ENCODE data around the gene FRYL. TPM values are rescaled to one million over a fixed set of nuclear protein-coding genes. Genes with fewer than 3 reads are reported as not detected.

Gene FRYL
- total and polyA plus RNA-seq, 2 of the 13 experiments (the other 11 are each of a cell fraction or from before 2014, with no cell fraction given), result 9.7 to 19.6 TPM

DNA sequence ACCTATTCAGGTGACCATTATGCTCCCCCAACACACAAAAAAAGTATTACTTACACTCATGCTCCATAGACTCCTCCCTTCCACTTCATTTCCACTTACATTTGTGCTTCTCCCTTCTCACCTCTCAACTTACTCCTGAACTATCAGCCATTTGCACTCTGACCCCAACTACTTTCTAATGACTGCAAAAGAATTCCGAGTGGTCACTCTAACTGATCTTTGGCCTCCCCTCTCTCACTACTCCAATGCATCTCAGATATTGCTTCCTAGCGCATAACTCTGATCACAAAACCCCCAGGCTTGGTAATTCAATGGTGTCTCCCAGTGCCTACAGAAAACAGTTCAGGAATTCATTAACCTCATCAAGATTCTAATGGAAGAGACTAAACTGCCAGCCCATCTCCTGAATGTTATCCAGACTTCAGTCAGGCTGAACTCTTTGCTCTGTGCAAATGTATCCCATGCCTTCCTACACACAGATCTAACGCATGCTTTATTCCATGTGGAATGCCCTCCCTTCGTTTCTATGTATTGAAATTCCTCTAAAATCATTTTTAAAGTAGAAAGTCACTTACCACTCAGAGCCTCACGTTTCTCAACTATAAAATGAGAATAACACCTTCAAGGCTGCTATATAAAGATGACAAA is 61.1 kb downstream of the FRYL start:
- Histone ChIP-seq H3K79me2 (ENCODE audit: insufficient read depth, low read length) (peaks cover 16% of the 10 kb centered on the region), H3K4me2 (ENCODE audit: low read depth, low read length) (peak overlapping the region; percentile 54), H3K4me3 (replicated peaks in 1 of 3; ENCODE audit: insufficient read depth in 1 of 3, low read depth in 2 of 3, low read length in 3 of 3) (peak overlapping the region in 1 of 3 experiments; percentile 29; a peak in 1 of 6 replicates), H3K27ac (ENCODE audit: extremely low read length, insufficient read depth, low read length) (peak overlapping the region; percentile 54), H3K27me3 (ENCODE audit: control insufficient read depth in 1 of 2, insufficient read depth in 2 of 2, low read length in 2 of 2) (no peaks in the 10 kb centered on the region), H4K20me1 (ENCODE audit: insufficient read depth, low read length) (peaks cover 5% of the 10 kb centered on the region; the same call in 1 of the 2 replicates), H3K9me3 (ENCODE audit: low read length) (no peaks in the 10 kb centered on the region), H3K9ac (ENCODE audit: insufficient read depth, low read depth, low read length) (no peak overlapping the region), H3K4me1 (ENCODE audit: insufficient read depth, low read length) (peaks cover 31% of the 10 kb centered on the region), H3K36me3 (replicated peaks in 1 of 2; ENCODE audit: control insufficient read depth in 1 of 2, insufficient read depth in 2 of 2, low read length in 2 of 2) (no peaks in the 10 kb centered on the region), H2AFZ (ENCODE audit: low read length) (no peak overlapping the region)
- peak; percentile 66 for DNase-seq (ENCODE audit: low spot score)
- ATAC-seq, result peak; percentile 98
- intact Hi-C loops (cut with micrococcal nuclease; ENCODE audit: unreplicated experiment), result loop anchor here (1.0 kb wide), 1 partner anchor 12 kb away; no protein-coding TSS in a partner anchor
- CTCF ChIA-PET (ENCODE audit: low intra/inter-chr PET ratio, low total read pairs), result no interaction called here
- in situ Hi-C loops (cut with HindIII; ENCODE audit: extremely low pct_ligation_motif_present, low pct_unique_long_range_greater_than_20kb), result no loop called here
- no TSS peak for BruUV-seq (replicated peaks)
- FAIRE-seq, result peak; percentile 67
- WGBS (ENCODE audit: low lambda C conversion rate), result 23% methylated on average over 5 of the region's 5 CpGs
- POLR2A ChIA-PET, result no interaction called here
- peak; percentile 33; the same call in 1 of the 2 replicates for TF ChIP-seq RARA (CRISPR knock-in tag; IDR thresholded peaks at IDR 0.05)
- no peak for TF ChIP-seq GTF3A (CRISPR knock-in tag; conservative IDR thresholded peaks at IDR 0.05)
- no peak for TF ChIP-seq JDP2 (CRISPR knock-in tag; IDR thresholded peaks at IDR 0.05; ENCODE audit: borderline replicate concordance)
- TF ChIP-seq, protein P1, sequence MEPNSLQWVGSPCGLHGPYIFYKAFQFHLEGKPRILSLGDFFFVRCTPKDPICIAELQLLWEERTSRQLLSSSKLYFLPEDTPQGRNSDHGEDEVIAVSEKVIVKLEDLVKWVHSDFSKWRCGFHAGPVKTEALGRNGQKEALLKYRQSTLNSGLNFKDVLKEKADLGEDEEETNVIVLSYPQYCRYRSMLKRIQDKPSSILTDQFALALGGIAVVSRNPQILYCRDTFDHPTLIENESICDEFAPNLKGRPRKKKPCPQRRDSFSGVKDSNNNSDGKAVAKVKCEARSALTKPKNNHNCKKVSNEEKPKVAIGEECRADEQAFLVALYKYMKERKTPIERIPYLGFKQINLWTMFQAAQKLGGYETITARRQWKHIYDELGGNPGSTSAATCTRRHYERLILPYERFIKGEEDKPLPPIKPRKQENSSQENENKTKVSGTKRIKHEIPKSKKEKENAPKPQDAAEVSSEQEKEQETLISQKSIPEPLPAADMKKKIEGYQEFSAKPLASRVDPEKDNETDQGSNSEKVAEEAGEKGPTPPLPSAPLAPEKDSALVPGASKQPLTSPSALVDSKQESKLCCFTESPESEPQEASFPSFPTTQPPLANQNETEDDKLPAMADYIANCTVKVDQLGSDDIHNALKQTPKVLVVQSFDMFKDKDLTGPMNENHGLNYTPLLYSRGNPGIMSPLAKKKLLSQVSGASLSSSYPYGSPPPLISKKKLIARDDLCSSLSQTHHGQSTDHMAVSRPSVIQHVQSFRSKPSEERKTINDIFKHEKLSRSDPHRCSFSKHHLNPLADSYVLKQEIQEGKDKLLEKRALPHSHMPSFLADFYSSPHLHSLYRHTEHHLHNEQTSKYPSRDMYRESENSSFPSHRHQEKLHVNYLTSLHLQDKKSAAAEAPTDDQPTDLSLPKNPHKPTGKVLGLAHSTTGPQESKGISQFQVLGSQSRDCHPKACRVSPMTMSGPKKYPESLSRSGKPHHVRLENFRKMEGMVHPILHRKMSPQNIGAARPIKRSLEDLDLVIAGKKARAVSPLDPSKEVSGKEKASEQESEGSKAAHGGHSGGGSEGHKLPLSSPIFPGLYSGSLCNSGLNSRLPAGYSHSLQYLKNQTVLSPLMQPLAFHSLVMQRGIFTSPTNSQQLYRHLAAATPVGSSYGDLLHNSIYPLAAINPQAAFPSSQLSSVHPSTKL (CRISPR knock-in tag; IDR thresholded peaks at IDR 0.05), result peak; percentile 60
- no peak for TF ChIP-seq ZNF280D (CRISPR knock-in tag; IDR thresholded peaks at IDR 0.05)
- no peak for TF ChIP-seq ZFP37 (CRISPR knock-in tag; IDR thresholded peaks at IDR 0.05; ENCODE audit: borderline replicate concordance)
- TF ChIP-seq, protein P2, sequence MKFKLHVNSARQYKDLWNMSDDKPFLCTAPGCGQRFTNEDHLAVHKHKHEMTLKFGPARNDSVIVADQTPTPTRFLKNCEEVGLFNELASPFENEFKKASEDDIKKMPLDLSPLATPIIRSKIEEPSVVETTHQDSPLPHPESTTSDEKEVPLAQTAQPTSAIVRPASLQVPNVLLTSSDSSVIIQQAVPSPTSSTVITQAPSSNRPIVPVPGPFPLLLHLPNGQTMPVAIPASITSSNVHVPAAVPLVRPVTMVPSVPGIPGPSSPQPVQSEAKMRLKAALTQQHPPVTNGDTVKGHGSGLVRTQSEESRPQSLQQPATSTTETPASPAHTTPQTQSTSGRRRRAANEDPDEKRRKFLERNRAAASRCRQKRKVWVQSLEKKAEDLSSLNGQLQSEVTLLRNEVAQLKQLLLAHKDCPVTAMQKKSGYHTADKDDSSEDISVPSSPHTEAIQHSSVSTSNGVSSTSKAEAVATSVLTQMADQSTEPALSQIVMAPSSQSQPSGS (CRISPR knock-in tag; IDR thresholded peaks at IDR 0.05), result no peak
- TF ChIP-seq MBNL3 (CRISPR knock-in tag; conservative IDR thresholded peaks at IDR 0.05), result no peak
- TF ChIP-seq, protein P3, sequence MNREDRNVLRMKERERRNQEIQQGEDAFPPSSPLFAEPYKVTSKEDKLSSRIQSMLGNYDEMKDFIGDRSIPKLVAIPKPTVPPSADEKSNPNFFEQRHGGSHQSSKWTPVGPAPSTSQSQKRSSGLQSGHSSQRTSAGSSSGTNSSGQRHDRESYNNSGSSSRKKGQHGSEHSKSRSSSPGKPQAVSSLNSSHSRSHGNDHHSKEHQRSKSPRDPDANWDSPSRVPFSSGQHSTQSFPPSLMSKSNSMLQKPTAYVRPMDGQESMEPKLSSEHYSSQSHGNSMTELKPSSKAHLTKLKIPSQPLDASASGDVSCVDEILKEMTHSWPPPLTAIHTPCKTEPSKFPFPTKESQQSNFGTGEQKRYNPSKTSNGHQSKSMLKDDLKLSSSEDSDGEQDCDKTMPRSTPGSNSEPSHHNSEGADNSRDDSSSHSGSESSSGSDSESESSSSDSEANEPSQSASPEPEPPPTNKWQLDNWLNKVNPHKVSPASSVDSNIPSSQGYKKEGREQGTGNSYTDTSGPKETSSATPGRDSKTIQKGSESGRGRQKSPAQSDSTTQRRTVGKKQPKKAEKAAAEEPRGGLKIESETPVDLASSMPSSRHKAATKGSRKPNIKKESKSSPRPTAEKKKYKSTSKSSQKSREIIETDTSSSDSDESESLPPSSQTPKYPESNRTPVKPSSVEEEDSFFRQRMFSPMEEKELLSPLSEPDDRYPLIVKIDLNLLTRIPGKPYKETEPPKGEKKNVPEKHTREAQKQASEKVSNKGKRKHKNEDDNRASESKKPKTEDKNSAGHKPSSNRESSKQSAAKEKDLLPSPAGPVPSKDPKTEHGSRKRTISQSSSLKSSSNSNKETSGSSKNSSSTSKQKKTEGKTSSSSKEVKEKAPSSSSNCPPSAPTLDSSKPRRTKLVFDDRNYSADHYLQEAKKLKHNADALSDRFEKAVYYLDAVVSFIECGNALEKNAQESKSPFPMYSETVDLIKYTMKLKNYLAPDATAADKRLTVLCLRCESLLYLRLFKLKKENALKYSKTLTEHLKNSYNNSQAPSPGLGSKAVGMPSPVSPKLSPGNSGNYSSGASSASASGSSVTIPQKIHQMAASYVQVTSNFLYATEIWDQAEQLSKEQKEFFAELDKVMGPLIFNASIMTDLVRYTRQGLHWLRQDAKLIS (CRISPR knock-in tag; IDR thresholded peaks at IDR 0.05), result no peak
- 0 out of 2 replicates have a peak, but pooled peaks have one; percentile 30 for TF ChIP-seq ZNF292 (CRISPR knock-in tag; IDR thresholded peaks at IDR 0.05; ENCODE audit: borderline replicate concordance, low read depth)

All from HepG2 (cell line).